ENCODE measurements around the gene HINFP. TPM values are rescaled to one million over a fixed set of nuclear protein-coding genes. Genes with fewer than 3 reads are reported as not detected.

Gene HINFP
- total and polyA plus RNA-seq, 9 of the 15 experiments (the other 6 are each of a cell fraction or from before 2014, with no cell fraction given), result 13.8 to 34.1 (median 22.5) TPM

- TF ChIP-seq TSHZ1 (CRISPR knock-in tag; IDR thresholded peaks at IDR 0.05) (no peak), SRF (CRISPR knock-in tag; IDR thresholded peaks at IDR 0.05) (no peak), CEBPG (CRISPR knock-in tag; IDR thresholded peaks at IDR 0.05) (no peak), CEBPG (tag; conservative IDR thresholded peaks at IDR 0.05 in 1 of 2, IDR thresholded peaks at IDR 0.05 in 1 of 2) (peak in 1 of 2 experiments; percentile 54; a peak in 2 of 4 replicates), ZNF121 (CRISPR knock-in tag; conservative IDR thresholded peaks at IDR 0.05) (no peak), NRF1 (conservative IDR thresholded peaks at IDR 0.05 in 1 of 2, IDR thresholded peaks at IDR 0.05 in 1 of 2) (peak; percentile 87 to 88), HMBOX1 (IDR thresholded peaks at IDR 0.05) (no peak), SP2 (IDR thresholded peaks at IDR 0.05; ENCODE audit: extremely low read depth, low read depth, low read length, poor library complexity, severe bottlenecking) (no peak), MITF (IDR thresholded peaks at IDR 0.05) (0 out of 2 replicates have a peak, but pooled peaks have one; percentile 29), ARID1B (IDR thresholded peaks at IDR 0.05) (peak; percentile 74), ZNF668 (CRISPR knock-in tag; IDR thresholded peaks at IDR 0.05) (no peak), TCF7 (IDR thresholded peaks at IDR 0.05; ENCODE audit: borderline replicate concordance) (0 out of 2 replicates have a peak, but pooled peaks have one; percentile 63), E2F6 (IDR thresholded peaks at IDR 0.05; ENCODE audit: borderline replicate concordance in 1 of 2, extremely low read depth in 1 of 2, insufficient read depth in 1 of 2, insufficient read length in 1 of 2, low read depth in 1 of 2, low read length in 1 of 2, poor library complexity in 1 of 2, severe bottlenecking in 1 of 2) (peak; percentile 82 to 85), ZNF764 (CRISPR knock-in tag; IDR thresholded peaks at IDR 0.05; ENCODE audit: low read depth) (no peak), ZNF766 (CRISPR knock-in tag; conservative IDR thresholded peaks at IDR 0.05) (peak; percentile 93), ZNF644 (tag; IDR thresholded peaks at IDR 0.05; ENCODE audit: low read depth) (peak; percentile 62; the same call in 1 of the 2 replicates), XRCC3 (IDR thresholded peaks at IDR 0.05) (no peak), ZNF586 (CRISPR knock-in tag; conservative IDR thresholded peaks at IDR 0.05) (no peak), PYGO2 (tag; IDR thresholded peaks at IDR 0.05) (no peak)
Measured at GRCh38 chr11:119106564-119107537, 14.5 kb upstream of the HINFP start, which contains the start of gene C2CD2L (continued).
